NCI-H69 (cell line): ENCODE results near the gene ANKRD2.
"Not testable (repeated sequence)": the region's sequence is repeated elsewhere in the genome, so short reads cannot be mapped to it uniquely, and the experiment has no call there.

Experiments used
- DNase-seq: peaks from one replicate; lab custom pipeline; 2025; lab: John Stamatoyannopoulos, UW

Gene ANKRD2

GRCh38 chr10:97571622-97572021 is 957 bp upstream of the ANKRD2 start:
- no peak for DNase-seq

- DNase-seq: no peak
Observed at GRCh38 chr10:97573021-97573420, 442 bp downstream of the ANKRD2 start.

- DNase-seq: no peak
Observed at GRCh38 chr10:97573672-97574071, 1.1 kb downstream of the ANKRD2 start.

GRCh38 chr10:97574374-97575126 is 2.0 kb downstream of the ANKRD2 start:
- peak; percentile 91 for DNase-seq

- DNase-seq: no peak
Observed at GRCh38 chr10:97575127-97575668, 2.6 kb downstream of the ANKRD2 start.

GRCh38 chr10:97576487-97576886 is 3.9 kb downstream of the ANKRD2 start:
- not testable (repeated sequence) for DNase-seq

GRCh38 chr10:97577701-97578100 is 5.1 kb downstream of the ANKRD2 start:
- no peak for DNase-seq

GRCh38 chr10:97578171-97578844 is 5.7 kb downstream of the ANKRD2 start:
- no peak for DNase-seq

- DNase-seq: no peak
Observed at GRCh38 chr10:97580421-97581367, 8.1 kb downstream of the ANKRD2 start.

GRCh38 chr10:97582169-97582568 is 9.6 kb downstream of the ANKRD2 start:
- DNase-seq: no peak

- no peak for DNase-seq
Observed at GRCh38 chr10:97583476-97583875, 10.9 kb downstream of the ANKRD2 start.

- DNase-seq: peak; percentile 49
Observed at GRCh38 chr10:97584060-97584797, 11.7 kb downstream of the ANKRD2 start, which contains the start of gene HOGA1. Gene HOGA1, plus strand, starts transcription at chr10:97584389. Its CDS starts 315 bp downstream, at chr10:97584704.

GRCh38 chr10:97584798-97585438 is 12.3 kb downstream of the ANKRD2 start:
- DNase-seq: no peak

GRCh38 chr10:97585439-97585811 is 12.8 kb downstream of the ANKRD2 start:
- DNase-seq: no peak

- DNase-seq: no peak
Observed at GRCh38 chr10:97587183-97587582, 14.6 kb downstream of the ANKRD2 start.

GRCh38 chr10:97589479-97589878 is 16.9 kb downstream of the ANKRD2 start, which contains the start of gene C10orf62:
Gene C10orf62, plus strand, starts transcription at chr10:97589721. Its CDS starts 177 bp downstream, at chr10:97589898.
- no peak for DNase-seq

- DNase-seq: no peak
Observed at GRCh38 chr10:97590082-97590747, 17.6 kb downstream of the ANKRD2 start.

GRCh38 chr10:97590748-97591495 is 18.3 kb downstream of the ANKRD2 start:
- DNase-seq: peak; percentile 56

- DNase-seq: no peak
Observed at GRCh38 chr10:97593421-97593820, 20.8 kb downstream of the ANKRD2 start.
